GM23338 (cell line): ENCODE data around the gene VAV3. TPM values are rescaled to one million over a fixed set of nuclear protein-coding genes. Genes with fewer than 3 reads are reported as not detected.

Experiments used
- ATAC-seq: fragments of 200-7000 bp; cut with Tn5 transposase; 3 replicates; pipeline ENCODE4 v1.9.1; 2020
- DNase-seq: peaks from one replicate; pipeline ENCODE4 v3.0.0-alpha.2; 2015; ENCODE audit warnings: low spot score
- H2AFZ ChIP-seq: fragments of 200-600 bp; sonication (generic); 2 replicates; pipeline ENCODE4 v1.8.0; 2016; ENCODE audit warnings: antibody characterized with exemption, mild to moderate bottlenecking, moderate library complexity
- H3F3A ChIP-seq: fragments of 200-600 bp; sonication (generic); replicated peaks from 2 replicates; pipeline ENCODE4 v1.8.0; 2017; ENCODE audit warnings: antibody characterized with exemption, mixed run types, low read depth
- H3K27ac ChIP-seq: fragments of 200-600 bp; sonication (generic); 2 replicates; pipeline ENCODE4 v1.6.1; 2016; ENCODE audit warnings: low read depth
- H3K27me3 ChIP-seq: fragments of 200-600 bp; sonication (generic); 2 replicates; pipeline ENCODE4 v1.8.0; 2016; ENCODE audit warnings: mild to moderate bottlenecking, mixed run types, moderate library complexity; ENCODE audit not compliant: insufficient read depth
- H3K36me3 ChIP-seq: fragments of 200-600 bp; sonication (generic); 2 replicates; pipeline ENCODE4 v1.8.0; 2016; ENCODE audit warnings: mild to moderate bottlenecking; ENCODE audit not compliant: insufficient read depth
- H3K4me1 ChIP-seq: fragments of 200-600 bp; sonication (generic); 2 replicates; pipeline ENCODE4 v1.8.0; 2016; ENCODE audit warnings: mild to moderate bottlenecking, moderate library complexity; ENCODE audit not compliant: insufficient read depth
- H3K4me2 ChIP-seq: fragments of 200-600 bp; sonication (generic); 2 replicates; pipeline ENCODE4 v1.7.1; 2017; ENCODE audit warnings: mixed run types
- H3K4me3 ChIP-seq: fragments of 200-600 bp; sonication (generic); 2 replicates; pipeline ENCODE4 v1.6.1; 2016; ENCODE audit warnings: mixed run types
- H3K79me2 ChIP-seq: fragments of 200-600 bp; sonication (generic); replicated peaks from 2 replicates; pipeline ENCODE4 v1.8.0; 2017; ENCODE audit warnings: mild to moderate bottlenecking; ENCODE audit not compliant: insufficient read depth
- H3K9me2 ChIP-seq: fragments of 200-600 bp; sonication (generic); 2 replicates; pipeline ENCODE4 v1.8.0; 2017; ENCODE audit not compliant: insufficient read depth
- H4K20me1 ChIP-seq: fragments of 200-600 bp; sonication (generic); replicated peaks from 2 replicates; pipeline ENCODE4 v1.8.0; 2017; ENCODE audit warnings: mild to moderate bottlenecking; ENCODE audit not compliant: insufficient read depth
- H3K27ac Mint-ChIP-seq: 2 replicates; pipeline ENCODE4 v1.8.0; 2020; ENCODE audit warnings: inconsistent platforms, mild to moderate bottlenecking, moderate library complexity, mixed read lengths
- H3K27me3 Mint-ChIP-seq: 3 replicates; pipeline ENCODE4 v1.8.0; 2022; ENCODE audit warnings: low read depth, mild to moderate bottlenecking, moderate library complexity, mixed read lengths, inconsistent platforms; ENCODE audit not compliant: insufficient read depth, poor library complexity
- H3K36me3 Mint-ChIP-seq: 3 replicates; pipeline ENCODE4 v1.8.0; 2021; ENCODE audit warnings: low read depth, mild to moderate bottlenecking, inconsistent platforms, moderate library complexity, mixed read lengths
- H3K4me1 Mint-ChIP-seq: 3 replicates; pipeline ENCODE4 v1.8.0; 2020; ENCODE audit warnings: mild to moderate bottlenecking, inconsistent platforms, mixed read lengths
- H3K4me3 Mint-ChIP-seq: 3 replicates; pipeline ENCODE4 v1.8.0; 2021; ENCODE audit warnings: moderate library complexity, mild to moderate bottlenecking, inconsistent platforms, mixed read lengths
- H3K9me3 Mint-ChIP-seq: 3 replicates; pipeline ENCODE4 v1.8.0; 2020; ENCODE audit warnings: moderate library complexity, mild to moderate bottlenecking, inconsistent platforms, mixed read lengths
- CREB1 ChIP-seq: fragments of 250-450 bp; sonication (Bioruptor Pico); IDR thresholded peaks from 2 replicates; pipeline ENCODE4 v1.5.0; 2020; ENCODE audit warnings: low read depth, mild to moderate bottlenecking, moderate library complexity
- CTCF ChIP-seq, 2 experiments: fragments of 200-600 bp in 1 of 2; sonication (generic) in 1 of 2; conservative IDR thresholded peaks; 2 replicates each; pipeline versions ENCODE4 v1.5.1 to v1.6.1; 2016 to 2017; ENCODE audit warnings: antibody characterized with exemption in 2 of 2, low read depth in 2 of 2, mild to moderate bottlenecking in 2 of 2, moderate library complexity in 1 of 2
- EZH2 ChIP-seq: fragments of 200-600 bp; sonication (generic); IDR thresholded peaks from one replicate; pipeline ENCODE4 v1.8.0; 2017; ENCODE audit warnings: antibody characterized with exemption, mild to moderate bottlenecking, low read depth; ENCODE audit not compliant: unreplicated experiment
- EZH2phosphoT487 ChIP-seq: fragments of 200-600 bp; sonication (generic); IDR thresholded peaks from one replicate; pipeline ENCODE4 v1.8.1; 2018; ENCODE audit warnings: antibody characterized with exemption; ENCODE audit not compliant: unreplicated experiment
- JUNB ChIP-seq: IDR thresholded peaks from one replicate; pipeline ENCODE4 v1.6.1; 2016; ENCODE audit warnings: antibody characterized with exemption; ENCODE audit not compliant: unreplicated experiment
- NANOG ChIP-seq: IDR thresholded peaks from 2 replicates; pipeline ENCODE4 v1.6.1; 2016; ENCODE audit warnings: antibody characterized with exemption, borderline replicate concordance
- POLR2AphosphoS5 ChIP-seq: IDR thresholded peaks from 2 replicates; pipeline ENCODE4 v1.6.1; 2016; ENCODE audit warnings: antibody characterized with exemption, low read depth
- REST ChIP-seq: IDR thresholded peaks from one replicate; pipeline ENCODE4 v1.6.1; 2018; ENCODE audit warnings: antibody characterized with exemption; ENCODE audit not compliant: unreplicated experiment
- STAT1 ChIP-seq: IDR thresholded peaks from one replicate; pipeline ENCODE4 v1.6.1; 2016; ENCODE audit warnings: antibody characterized with exemption; ENCODE audit not compliant: unreplicated experiment
- ZNF114 ChIP-seq: fragments of 250-450 bp; sonication (Bioruptor Pico); IDR thresholded peaks from 2 replicates; pipeline ENCODE4 v1.5.0; 2020; ENCODE audit warnings: mild to moderate bottlenecking, moderate library complexity
- ZNF331 ChIP-seq: fragments of 250-450 bp; sonication (Bioruptor Pico); IDR thresholded peaks from 2 replicates; pipeline ENCODE4 v1.5.0; 2020; ENCODE audit warnings: low read depth, mild to moderate bottlenecking, moderate library complexity
- polyA plus RNA-seq: library from polyadenylated mRNA; unstranded; fragments of >200 nt; fragmentation: Nextera tagmentation; extraction: Ambion mirVana; gene quantifications from 2 replicates; pipeline ENCODE4 v1.2.1, GENCODE V29; 2016
- total RNA-seq: library from RNA; depleted of rRNA; stranded (reverse); fragments of >200 nt; shearing (Covaris generic); gene quantifications from 2 replicates; pipeline ENCODE4 v1.2.3, GENCODE V29; 2014
- TF ChIP-seq, protein P1 (sequence below): IDR thresholded peaks from 2 replicates; pipeline ENCODE4 v1.6.1; 2016; ENCODE audit warnings: antibody characterized with exemption

The VAV3 gene
- total and polyA plus RNA-seq, 2 experiments from 2014 or later = 3.0 to 11.3 TPM

DNA sequence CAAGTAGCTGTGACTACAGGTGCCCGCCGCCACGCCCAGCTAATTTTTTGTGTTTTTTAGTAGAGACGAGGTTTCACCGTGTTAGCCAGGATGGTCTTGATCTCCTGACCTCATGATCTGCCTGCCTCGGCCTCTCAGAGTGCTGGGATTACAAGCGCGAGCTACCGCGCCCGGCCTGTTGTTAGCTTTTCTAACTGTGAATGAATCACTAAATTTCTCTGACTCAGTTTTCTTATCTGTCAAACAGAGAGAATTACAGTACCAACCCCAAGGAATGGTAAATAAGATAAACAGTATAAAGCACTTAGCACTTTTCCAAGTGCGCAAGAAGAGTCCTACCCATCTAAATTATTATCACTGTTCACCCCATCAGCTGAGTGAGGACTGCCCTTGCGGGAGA is 193.6 kb downstream of the VAV3 start (continued):
- TF ChIP-seq, protein P1, sequence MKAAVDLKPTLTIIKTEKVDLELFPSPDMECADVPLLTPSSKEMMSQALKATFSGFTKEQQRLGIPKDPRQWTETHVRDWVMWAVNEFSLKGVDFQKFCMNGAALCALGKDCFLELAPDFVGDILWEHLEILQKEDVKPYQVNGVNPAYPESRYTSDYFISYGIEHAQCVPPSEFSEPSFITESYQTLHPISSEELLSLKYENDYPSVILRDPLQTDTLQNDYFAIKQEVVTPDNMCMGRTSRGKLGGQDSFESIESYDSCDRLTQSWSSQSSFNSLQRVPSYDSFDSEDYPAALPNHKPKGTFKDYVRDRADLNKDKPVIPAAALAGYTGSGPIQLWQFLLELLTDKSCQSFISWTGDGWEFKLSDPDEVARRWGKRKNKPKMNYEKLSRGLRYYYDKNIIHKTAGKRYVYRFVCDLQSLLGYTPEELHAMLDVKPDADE = no peak
- TF ChIP-seq POLR2AphosphoS5 (no peak), ZNF331 (no peak), STAT1 (no peak), EZH2 (no peak), EZH2phosphoT487 (no peak)

- Histone ChIP-seq H3K9me2 (no peaks in the 10 kb centered on the region), H3K79me2 (no peaks in the 10 kb centered on the region), H3K36me3 (no peaks in the 10 kb centered on the region), H4K20me1 (no peaks in the 10 kb centered on the region), H3F3A (no peaks in the 10 kb centered on the region), H2AFZ (no peak overlapping the region), H3K27ac (no peak overlapping the region), H3K4me3 (no peak overlapping the region), H3K4me1 (peaks cover 21% of the 10 kb centered on the region), H3K4me2 (no peak overlapping the region), H3K27me3 (no peaks in the 10 kb centered on the region)
- no peak for TF ChIP-seq JUNB
- TF ChIP-seq POLR2AphosphoS5 = no peak
- Mint-ChIP-seq H3K4me3 (no peak overlapping the region), H3K4me1 (peaks cover 32% of the 10 kb centered on the region; the same call in 2 of the 3 replicates), H3K9me3 (no peaks in the 10 kb centered on the region), H3K36me3 (no peaks in the 10 kb centered on the region), H3K27ac (no peak overlapping the region), H3K27me3 (peaks cover 5% of the 10 kb centered on the region)
- ATAC-seq (no peak), DNase-seq (no peak)
These were observed 197.8 kb downstream of the VAV3 start for GRCh38 chr1:107767156-107767582.

- no peak overlapping the region for H3K4me2 ChIP-seq
- no peaks in the 10 kb centered on the region for H3K36me3 ChIP-seq
- H3K4me1 Mint-ChIP-seq = peaks cover 33% of the 10 kb centered on the region; the same call in 2 of the 3 replicates
- no peak overlapping the region for H2AFZ ChIP-seq
- H3K9me3 Mint-ChIP-seq = no peaks in the 10 kb centered on the region
- no peaks in the 10 kb centered on the region for H3K9me2 ChIP-seq
- peaks cover 5% of the 10 kb centered on the region for H3K27me3 Mint-ChIP-seq
- no peaks in the 10 kb centered on the region for H4K20me1 ChIP-seq
- H3K79me2 ChIP-seq = no peaks in the 10 kb centered on the region
- H3K4me3 ChIP-seq = no peak overlapping the region
- H3K36me3 Mint-ChIP-seq = no peaks in the 10 kb centered on the region
- H3K27ac ChIP-seq = no peak overlapping the region
- H3K4me3 Mint-ChIP-seq = no peak overlapping the region
- no peak for DNase-seq
- no peaks in the 10 kb centered on the region for H3K27me3 ChIP-seq
- ATAC-seq = peak; percentile 23; the same call in 1 of the 3 replicates
- peaks cover 21% of the 10 kb centered on the region for H3K4me1 ChIP-seq
- H3K27ac Mint-ChIP-seq = no peak overlapping the region
- H3F3A ChIP-seq = no peaks in the 10 kb centered on the region
- TF ChIP-seq EZH2 (no peak), NANOG (no peak), CTCF (conservative IDR thresholded peaks at IDR 0.05; ENCODE audit: low read depth in 2 of 2) (no peak), ZNF114 (CRISPR knock-in tag) (no peak), CREB1 (no peak), ZNF331 (no peak), REST (no peak)
- TF ChIP-seq, protein P1 = no peak
These were observed 198.4 kb downstream of the VAV3 start for GRCh38 chr1:107766533-107766932.
